Daoy (cell line): Measurements from ENCODE around the gene PNPLA1. TPM values are rescaled to one million over a fixed set of nuclear protein-coding genes. Genes with fewer than 3 reads are reported as not detected.

Source experiments
- total RNA-seq: library from RNA; depleted of rRNA; stranded (reverse); fragments of >200 nt; shearing (Covaris generic); gene quantifications from 2 replicates; pipeline ENCODE4 v1.2.3, GENCODE V29; 2014; rRNA removed

Gene PNPLA1
- total RNA-seq, 1 experiment from 2014 or later = not detected

Other genes starting within 250 kb of the PNPLA1 start
- gene SLC26A8, start 245.4 kb upstream of the PNPLA1 start, total RNA-seq = not detected in 2 replicates
- 52.7 and 72.3 TPM in 2 replicates for gene MAPK14, start 242.3 kb upstream of the PNPLA1 start, total RNA-seq
- gene MAPK13, start 139.5 kb upstream of the PNPLA1 start, total RNA-seq = 0.18 and 0.46 TPM in 2 replicates
- 7.2 and 10.0 TPM in 2 replicates for gene BRPF3, start 73.3 kb upstream of the PNPLA1 start, total RNA-seq
- gene BNIP5, start 66.8 kb downstream of the PNPLA1 start, total RNA-seq = not detected in 2 replicates
- 0.69 and 0.83 TPM in 2 replicates for gene ETV7, start 117.6 kb downstream of the PNPLA1 start, total RNA-seq
- gene PXT1, start 172.8 kb downstream of the PNPLA1 start, total RNA-seq = 0.03 TPM in 1 of 2 replicates, not detected in the other
- gene KCTD20, start 172.9 kb downstream of the PNPLA1 start, total RNA-seq = 93.1 and 107 TPM in 2 replicates